ACC112 (cell line): ENCODE data around the gene C9orf72.
"Not testable (repeated sequence)": the region's sequence is repeated elsewhere in the genome, so short reads cannot be mapped to it uniquely, and the experiment has no call there.

ENCODE experiments used
- H2AFZ ChIP-seq: fragments of 200-600 bp; sonication (generic); one replicate; pipeline ENCODE4 v1.6.0; 2017; ENCODE audit warnings: antibody characterized with exemption, low read length; ENCODE audit not compliant: unreplicated experiment
- H3K27ac ChIP-seq: fragments of 200-600 bp; sonication (generic); 2 replicates; pipeline ENCODE4 v1.5.1; 2014; ENCODE audit warnings: low read depth, mild to moderate bottlenecking, antibody characterized with exemption, low read length, moderate library complexity
- H3K27me3 ChIP-seq: fragments of 200-600 bp; sonication (generic); 2 replicates; pipeline ENCODE4 v1.6.1; 2014; ENCODE audit warnings: mild to moderate bottlenecking, antibody characterized with exemption, low read length, moderate library complexity, mixed read lengths; ENCODE audit not compliant: insufficient read depth
- H3K36me3 ChIP-seq: fragments of 200-600 bp; sonication (generic); 2 replicates; pipeline ENCODE4 v1.6.1; 2016; ENCODE audit warnings: mild to moderate bottlenecking, antibody characterized with exemption, low read length, moderate library complexity, mixed read lengths; ENCODE audit not compliant: insufficient read depth
- H3K4me1 ChIP-seq: fragments of 200-600 bp; sonication (generic); one replicate; pipeline ENCODE4 v1.6.1; 2016; ENCODE audit warnings: low read length, mixed read lengths; ENCODE audit not compliant: insufficient read depth, unreplicated experiment, control insufficient read depth
- H3K4me3 ChIP-seq: fragments of 200-600 bp; sonication (generic); 2 replicates; pipeline ENCODE4 v1.5.1; 2014; ENCODE audit warnings: mild to moderate bottlenecking, low read depth, low read length
- H3K79me2 ChIP-seq: fragments of 200-600 bp; sonication (generic); one replicate; pipeline ENCODE4 v1.6.0; 2016; ENCODE audit warnings: low read length; ENCODE audit not compliant: control insufficient read depth, unreplicated experiment, insufficient read depth

The C9orf72 gene

DNA sequence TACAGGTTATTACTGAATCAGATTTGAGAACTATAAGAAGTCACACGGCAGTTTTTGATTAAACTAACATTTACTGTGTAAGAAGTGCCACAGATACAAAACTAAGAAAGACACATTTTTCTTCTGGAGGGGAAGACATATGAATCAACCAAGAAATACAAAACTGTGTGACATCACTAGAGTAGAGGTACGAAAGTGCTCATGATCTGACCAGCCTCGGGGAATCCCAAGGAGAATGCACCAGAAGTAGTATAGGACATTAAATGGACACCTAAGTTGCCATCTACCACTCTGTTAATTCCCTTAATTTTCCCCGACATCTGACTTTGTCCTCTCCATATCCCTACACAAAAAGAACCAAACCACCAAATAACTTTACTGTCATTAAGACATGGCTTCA, 54.5 kb downstream of the C9orf72 start:
- no peaks in the 10 kb centered on the region for H3K27me3 ChIP-seq
- no peaks in the 10 kb centered on the region for H3K36me3 ChIP-seq
- H2AFZ ChIP-seq = no peak overlapping the region
- no peak overlapping the region for H3K4me3 ChIP-seq
- peaks cover 7% of the 10 kb centered on the region for H3K4me1 ChIP-seq
- H3K27ac ChIP-seq = no peak overlapping the region
- H3K79me2 ChIP-seq = no peaks in the 10 kb centered on the region

DNA sequence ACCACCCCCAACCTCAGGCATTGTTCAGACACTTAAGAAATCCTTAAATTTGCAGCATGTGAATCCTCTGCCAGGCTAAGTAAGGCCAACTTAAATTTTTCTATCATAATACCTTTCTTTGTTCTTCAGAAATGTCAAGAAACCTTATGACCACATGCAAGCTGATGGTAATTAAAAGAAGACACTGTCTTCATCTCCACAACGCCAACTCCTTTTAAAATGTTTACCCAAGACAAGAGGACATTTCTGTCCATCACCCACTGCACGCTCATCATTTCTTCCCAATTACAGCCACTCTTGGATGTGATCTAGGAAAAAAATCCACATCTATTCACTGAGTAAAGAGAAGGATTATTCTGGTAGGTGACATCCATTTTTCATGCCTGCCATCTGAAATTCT, 55.3 kb downstream of the C9orf72 start:
- Histone ChIP-seq H3K4me1 (peaks cover 7% of the 10 kb centered on the region), H3K4me3 (no peak overlapping the region), H3K79me2 (no peaks in the 10 kb centered on the region), H3K27me3 (no peaks in the 10 kb centered on the region), H2AFZ (no peak overlapping the region), H3K27ac (no peak overlapping the region), H3K36me3 (no peaks in the 10 kb centered on the region)

DNA sequence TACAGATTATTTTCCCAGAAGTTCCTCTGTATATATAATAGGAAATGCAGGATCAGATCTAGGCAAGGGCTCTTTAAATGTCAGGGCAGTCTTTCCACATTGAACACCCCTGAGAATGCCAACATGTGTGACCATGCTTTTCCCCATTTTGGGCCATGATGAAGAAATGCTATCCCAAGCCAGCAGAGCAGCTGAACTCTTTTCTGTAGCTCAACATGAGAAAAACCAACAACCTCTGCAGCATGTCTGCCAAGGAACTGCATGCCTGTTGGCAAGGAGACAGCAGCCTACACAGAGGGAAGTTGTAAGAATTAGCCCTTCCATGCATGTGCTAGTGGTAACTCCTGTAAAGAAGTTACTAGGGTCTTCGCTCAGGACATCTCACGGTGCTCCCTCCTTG, 58.7 kb downstream of the C9orf72 start:
- peaks cover 4% of the 10 kb centered on the region for H3K4me1 ChIP-seq
- no peaks in the 10 kb centered on the region for H3K79me2 ChIP-seq
- H3K4me3 ChIP-seq = no peak overlapping the region
- no peak overlapping the region for H3K27ac ChIP-seq
- H3K27me3 ChIP-seq = no peaks in the 10 kb centered on the region
- no peak overlapping the region for H2AFZ ChIP-seq
- no peaks in the 10 kb centered on the region for H3K36me3 ChIP-seq

DNA sequence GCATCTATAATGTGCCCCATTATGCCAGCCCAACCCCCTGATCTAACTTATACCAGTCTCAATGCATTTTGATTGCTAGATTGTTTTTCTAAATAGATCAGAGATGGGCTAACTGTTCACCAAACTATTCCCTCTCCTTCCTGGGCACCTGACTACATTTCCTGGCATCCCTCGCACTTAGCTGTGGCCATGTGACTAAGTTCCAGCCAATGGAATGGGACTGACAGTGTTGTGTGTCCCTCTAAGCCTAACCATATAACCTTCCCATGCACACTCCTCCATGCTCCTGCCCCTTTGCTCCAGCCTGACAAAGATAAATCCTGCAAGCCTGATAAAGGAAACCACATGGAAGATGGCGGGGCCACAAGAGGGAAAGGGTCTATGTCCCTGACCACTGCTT, 61.5 kb downstream of the C9orf72 start:
- 0 out of 2 replicates have a peak, but pooled peaks cover 7% of the 10 kb centered on the region for H3K27me3 ChIP-seq
- no peak overlapping the region for H3K27ac ChIP-seq
- H3K4me3 ChIP-seq = no peak overlapping the region
- H3K79me2 ChIP-seq = no peaks in the 10 kb centered on the region
- H3K4me1 ChIP-seq = no peaks in the 10 kb centered on the region
- H3K36me3 ChIP-seq = no peaks in the 10 kb centered on the region
- H2AFZ ChIP-seq = no peak overlapping the region

DNA sequence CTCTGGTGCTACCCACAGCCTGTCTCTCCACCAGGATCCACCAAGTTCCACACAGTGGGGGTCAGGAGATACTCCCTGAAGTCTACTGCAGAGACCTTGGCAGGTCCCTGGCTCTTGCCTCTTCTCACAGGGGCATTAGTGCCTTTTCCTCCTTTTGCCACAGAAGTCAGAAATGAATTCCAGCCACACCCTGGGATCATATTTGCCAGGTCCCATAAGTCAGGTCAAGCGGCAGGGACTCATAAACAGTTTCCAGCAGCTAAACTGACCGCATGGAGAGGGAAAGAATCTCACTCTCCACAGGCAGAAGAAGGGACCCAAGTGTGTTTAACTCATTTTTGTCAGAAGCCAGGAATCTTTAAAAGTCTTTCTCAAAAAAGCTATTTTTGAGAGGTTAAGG, 62.5 kb downstream of the C9orf72 start:
- H3K4me1 ChIP-seq = no peaks in the 10 kb centered on the region
- H3K79me2 ChIP-seq = no peaks in the 10 kb centered on the region
- H2AFZ ChIP-seq = no peak overlapping the region
- H3K27me3 ChIP-seq = 0 out of 2 replicates have a peak, but pooled peaks cover 7% of the 10 kb centered on the region
- no peaks in the 10 kb centered on the region for H3K36me3 ChIP-seq
- H3K27ac ChIP-seq = no peak overlapping the region
- H3K4me3 ChIP-seq = no peak overlapping the region

DNA sequence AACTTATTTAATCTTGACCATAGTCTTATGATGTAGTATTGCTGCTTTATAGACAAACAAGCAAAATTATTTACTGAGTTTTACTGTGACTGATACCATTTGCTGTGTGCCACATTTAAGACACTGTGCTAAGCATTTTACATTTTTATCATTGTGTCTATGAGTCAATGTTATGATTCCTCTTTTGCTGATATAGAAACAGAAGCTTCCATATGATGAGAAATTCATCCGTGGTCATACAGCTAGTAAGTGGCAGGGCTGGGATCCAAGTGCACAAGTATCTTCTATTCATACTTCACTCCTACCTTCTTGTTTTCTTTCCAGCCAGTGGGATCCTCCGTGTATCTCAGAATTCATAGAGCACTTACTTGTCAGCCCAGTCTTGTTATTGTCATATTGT, 66.3 kb downstream of the C9orf72 start:
- no peak overlapping the region for H3K27ac ChIP-seq
- H3K36me3 ChIP-seq = no peaks in the 10 kb centered on the region
- no peaks in the 10 kb centered on the region for H3K79me2 ChIP-seq
- H3K27me3 ChIP-seq = 0 out of 2 replicates have a peak, but pooled peaks cover 7% of the 10 kb centered on the region
- H3K4me1 ChIP-seq = no peaks in the 10 kb centered on the region
- no peak overlapping the region for H2AFZ ChIP-seq
- no peak overlapping the region for H3K4me3 ChIP-seq

DNA sequence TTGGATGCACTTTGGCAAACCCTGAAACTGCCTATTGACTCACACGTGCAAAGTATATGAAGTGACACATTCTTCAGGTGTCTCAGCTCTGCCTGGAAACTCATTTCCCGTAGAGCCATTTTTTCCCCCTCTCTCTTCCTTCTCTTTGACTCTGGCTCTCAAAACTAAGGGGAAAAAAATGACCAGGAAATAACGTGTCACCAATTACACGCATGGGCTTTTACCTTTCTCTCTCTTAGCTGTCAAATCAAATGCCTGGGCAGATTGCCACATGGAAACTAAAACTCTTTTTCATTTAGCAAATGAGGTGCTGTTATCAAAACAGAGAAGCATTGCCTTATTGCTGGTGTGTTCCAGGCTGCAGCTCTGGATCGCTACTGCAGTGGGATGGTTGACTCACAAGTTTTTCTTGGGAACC, 67.5 kb downstream of the C9orf72 start:
- H3K27ac ChIP-seq = no peak overlapping the region
- H3K4me3 ChIP-seq = no peak overlapping the region
- H2AFZ ChIP-seq = no peak overlapping the region
- H3K27me3 ChIP-seq = 0 out of 2 replicates have a peak, but pooled peaks cover 7% of the 10 kb centered on the region
- no peaks in the 10 kb centered on the region for H3K36me3 ChIP-seq
- no peaks in the 10 kb centered on the region for H3K79me2 ChIP-seq
- H3K4me1 ChIP-seq = no peaks in the 10 kb centered on the region

DNA sequence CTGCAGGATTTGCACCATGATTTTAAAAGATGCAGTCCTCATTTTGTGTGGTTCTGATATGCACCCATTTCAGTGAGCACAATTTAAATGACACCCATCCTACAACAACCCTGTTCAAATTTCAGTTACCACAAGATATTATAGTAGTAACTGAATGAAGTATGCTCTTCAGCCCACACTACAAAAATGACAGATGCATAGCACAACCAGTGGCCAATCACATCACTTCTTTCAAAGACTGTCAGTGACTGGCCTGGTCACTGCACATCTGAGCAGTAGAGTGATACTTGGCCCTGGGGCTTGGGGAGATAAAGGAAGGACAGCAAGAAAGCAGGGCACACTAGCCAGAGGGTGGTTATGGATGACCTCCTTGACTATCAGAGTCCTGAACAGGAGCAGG, 69.0 kb downstream of the C9orf72 start:
- no peaks in the 10 kb centered on the region for H3K79me2 ChIP-seq
- no peak overlapping the region for H3K27ac ChIP-seq
- 0 out of 2 replicates have a peak, but pooled peaks cover 7% of the 10 kb centered on the region for H3K27me3 ChIP-seq
- H3K4me3 ChIP-seq = no peak overlapping the region
- no peaks in the 10 kb centered on the region for H3K36me3 ChIP-seq
- peaks cover 7% of the 10 kb centered on the region for H3K4me1 ChIP-seq
- H2AFZ ChIP-seq = no peak overlapping the region

DNA sequence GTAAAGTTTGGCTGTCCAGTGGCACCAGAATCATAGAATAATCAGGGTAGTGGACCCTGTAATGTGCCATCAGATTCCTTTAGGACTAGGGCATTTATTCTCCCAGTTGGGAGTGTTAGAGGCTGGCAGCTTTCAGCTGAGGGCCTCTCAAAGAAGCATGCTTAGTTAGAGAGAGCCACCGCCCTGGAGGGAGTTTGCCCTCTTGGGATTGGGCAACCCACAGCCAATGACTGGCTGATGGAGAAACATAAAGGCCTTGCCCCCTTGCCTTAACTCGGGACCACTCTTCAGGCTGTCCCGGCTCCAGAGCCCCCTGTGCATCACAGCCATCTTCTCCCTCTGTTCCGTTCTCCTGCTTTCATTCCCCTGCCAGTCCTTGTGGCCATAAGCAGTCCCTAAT, 69.7 kb downstream of the C9orf72 start:
- Histone ChIP-seq H3K4me3 (no peak overlapping the region), H3K4me1 (peaks cover 10% of the 10 kb centered on the region), H3K36me3 (no peaks in the 10 kb centered on the region), H3K27me3 (0 out of 2 replicates have a peak, but pooled peaks cover 7% of the 10 kb centered on the region), H3K79me2 (no peaks in the 10 kb centered on the region), H2AFZ (no peak overlapping the region), H3K27ac (no peak overlapping the region)

DNA sequence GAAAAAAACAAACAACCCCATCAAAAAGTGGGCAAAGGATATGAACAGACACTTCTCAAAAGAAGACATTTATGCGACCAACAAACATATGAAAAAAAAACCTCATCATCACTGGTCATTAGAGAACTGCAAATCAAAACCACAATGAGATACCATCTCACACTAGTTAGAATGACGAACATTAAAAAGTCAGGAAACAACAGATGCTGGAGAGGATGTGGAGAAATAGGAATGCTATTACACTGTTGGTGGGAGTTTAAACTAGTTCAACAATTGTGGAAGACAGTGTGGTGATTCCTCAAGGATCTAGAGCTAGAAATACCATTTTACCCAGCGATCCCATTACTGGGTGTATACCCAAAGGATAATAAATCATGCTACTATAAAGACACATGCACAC, 72.4 kb downstream of the C9orf72 start:
- H3K4me1 ChIP-seq, H3K27ac ChIP-seq, H3K27me3 ChIP-seq, H3K4me3 ChIP-seq, H2AFZ ChIP-seq, H3K79me2 ChIP-seq, H3K36me3 ChIP-seq: not testable (repeated sequence)

DNA sequence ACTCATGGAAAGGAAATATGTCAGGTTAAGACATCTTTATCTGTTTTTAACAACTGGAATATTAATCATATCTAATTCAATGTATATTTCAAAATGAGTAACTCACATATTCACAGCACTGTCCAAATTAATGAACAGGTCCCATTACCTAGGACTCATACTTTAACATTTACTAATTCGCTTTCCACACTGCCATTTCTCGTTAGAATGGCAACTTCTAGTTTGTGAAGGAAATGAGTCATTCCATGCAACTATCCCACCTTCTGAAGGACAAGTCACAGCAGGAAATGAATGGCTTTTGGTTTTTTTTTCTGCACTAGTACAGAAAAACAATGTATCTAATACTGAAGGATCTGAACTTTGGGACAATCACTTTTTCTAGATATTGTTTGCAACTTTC, 73.8 kb downstream of the C9orf72 start:
- no peaks in the 10 kb centered on the region for H3K36me3 ChIP-seq
- H3K27me3 ChIP-seq = no peaks in the 10 kb centered on the region
- H3K27ac ChIP-seq = peak overlapping the region; percentile 71
- H3K79me2 ChIP-seq = no peaks in the 10 kb centered on the region
- peak overlapping the region; percentile 51 for H2AFZ ChIP-seq
- peaks cover 10% of the 10 kb centered on the region for H3K4me1 ChIP-seq
- peak overlapping the region; percentile 52; the same call in 1 of the 2 replicates for H3K4me3 ChIP-seq
